Measurements from ENCODE around the gene HCLS1.
A peak's percentile ranks its signal among the peaks of the same experiment; 100 is the strongest.

The HCLS1 gene

GRCh38 chr3:121654493-121655385 lies 6.0 kb downstream of the HCLS1 start:
- TF ChIP-seq ZFX (IDR thresholded peaks at IDR 0.05; ENCODE audit: borderline replicate concordance) = no peak
- TF ChIP-seq, protein P1, sequence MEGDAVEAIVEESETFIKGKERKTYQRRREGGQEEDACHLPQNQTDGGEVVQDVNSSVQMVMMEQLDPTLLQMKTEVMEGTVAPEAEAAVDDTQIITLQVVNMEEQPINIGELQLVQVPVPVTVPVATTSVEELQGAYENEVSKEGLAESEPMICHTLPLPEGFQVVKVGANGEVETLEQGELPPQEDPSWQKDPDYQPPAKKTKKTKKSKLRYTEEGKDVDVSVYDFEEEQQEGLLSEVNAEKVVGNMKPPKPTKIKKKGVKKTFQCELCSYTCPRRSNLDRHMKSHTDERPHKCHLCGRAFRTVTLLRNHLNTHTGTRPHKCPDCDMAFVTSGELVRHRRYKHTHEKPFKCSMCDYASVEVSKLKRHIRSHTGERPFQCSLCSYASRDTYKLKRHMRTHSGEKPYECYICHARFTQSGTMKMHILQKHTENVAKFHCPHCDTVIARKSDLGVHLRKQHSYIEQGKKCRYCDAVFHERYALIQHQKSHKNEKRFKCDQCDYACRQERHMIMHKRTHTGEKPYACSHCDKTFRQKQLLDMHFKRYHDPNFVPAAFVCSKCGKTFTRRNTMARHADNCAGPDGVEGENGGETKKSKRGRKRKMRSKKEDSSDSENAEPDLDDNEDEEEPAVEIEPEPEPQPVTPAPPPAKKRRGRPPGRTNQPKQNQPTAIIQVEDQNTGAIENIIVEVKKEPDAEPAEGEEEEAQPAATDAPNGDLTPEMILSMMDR (IDR thresholded peaks at IDR 0.05) = no peak
- no peak overlapping the region for H3K27ac ChIP-seq

DNA sequence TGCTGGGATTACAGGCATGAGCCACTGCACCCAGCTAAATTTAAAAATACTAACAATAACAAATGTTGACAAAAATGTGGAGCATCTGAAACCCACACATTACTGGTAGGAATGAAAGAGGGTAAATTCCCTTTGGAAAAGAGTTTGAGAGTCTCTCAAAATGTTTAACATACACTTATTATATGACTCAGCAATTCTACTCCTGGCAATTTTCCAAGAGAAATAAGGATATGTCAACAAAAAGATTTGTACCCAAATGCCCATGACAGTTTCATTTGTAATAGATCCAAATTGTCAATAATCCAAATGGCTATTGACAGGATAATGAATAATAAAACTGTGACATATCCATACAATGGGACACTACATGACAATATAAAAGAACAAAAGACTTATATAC lies 9.0 kb downstream of the HCLS1 start:
- peak overlapping the region; percentile 8; the same call in 1 of the 2 replicates for H3K27ac ChIP-seq
- TF ChIP-seq, protein P1 (IDR thresholded peaks at IDR 0.05) = no peak
- no peak for TF ChIP-seq ZFX (IDR thresholded peaks at IDR 0.05; ENCODE audit: borderline replicate concordance)

DNA sequence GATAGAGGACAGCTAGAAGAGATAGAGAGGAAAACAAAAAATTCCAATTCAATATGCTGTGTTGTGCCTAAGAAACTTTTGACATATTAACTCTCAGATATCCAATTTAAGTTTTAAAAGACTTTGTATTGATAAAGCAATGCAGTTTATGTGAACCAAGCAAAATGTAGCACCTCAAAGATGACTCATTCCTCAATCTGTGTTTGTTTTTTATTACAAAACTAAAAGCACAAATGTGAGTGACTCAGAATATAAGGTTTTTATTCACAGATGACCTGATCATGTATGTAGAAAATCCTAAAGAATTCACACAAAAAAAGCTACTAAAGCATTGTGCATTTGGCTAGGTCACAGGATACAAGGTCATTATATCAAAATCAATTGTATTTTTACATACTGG lies 11.1 kb downstream of the HCLS1 start:
- no peak overlapping the region for H3K27ac ChIP-seq
- no peak for TF ChIP-seq ZFX (IDR thresholded peaks at IDR 0.05; ENCODE audit: borderline replicate concordance)
- TF ChIP-seq, protein P1 (IDR thresholded peaks at IDR 0.05) = no peak

DNA sequence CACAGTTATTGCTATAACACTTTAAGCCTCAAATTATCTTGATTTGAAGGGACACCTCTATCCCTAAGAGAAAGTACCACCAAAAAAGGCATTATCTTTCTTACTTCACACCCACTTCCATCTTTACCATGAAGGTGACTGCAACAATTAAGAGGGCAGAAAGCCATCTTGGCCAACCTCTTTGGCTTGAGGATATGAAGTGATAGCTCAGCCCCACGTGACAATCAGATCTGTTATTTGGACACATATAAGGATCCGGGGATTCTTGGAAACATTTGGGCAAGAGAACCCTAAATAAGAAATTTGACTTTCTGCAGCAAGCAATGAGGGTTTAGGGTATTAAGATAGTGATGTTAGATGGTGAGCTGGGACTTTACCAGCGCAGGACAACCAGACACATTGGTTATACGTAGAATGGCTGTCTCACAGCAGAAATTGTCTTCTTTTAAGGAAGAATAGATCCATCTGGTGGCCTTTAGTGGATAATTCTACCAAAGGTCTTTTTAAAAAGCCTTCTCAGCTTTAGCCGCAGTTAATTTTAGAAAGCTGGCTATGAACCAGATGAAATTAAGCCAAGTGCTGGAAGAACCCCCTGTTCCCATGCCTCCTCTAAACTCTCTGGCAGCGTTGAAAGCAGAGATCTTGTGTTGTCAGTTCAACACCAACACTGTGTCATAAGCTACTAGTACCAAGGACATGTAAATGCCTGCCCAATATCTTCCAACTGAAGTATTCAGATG lies 12.3 kb downstream of the HCLS1 start:
- no peak overlapping the region for H3K27ac ChIP-seq

GRCh38 chr3:121645054-121645453 lies 15.6 kb downstream of the HCLS1 start:
- TF ChIP-seq, protein P1 (IDR thresholded peaks at IDR 0.05) = no peak
- TF ChIP-seq ZFX (IDR thresholded peaks at IDR 0.05; ENCODE audit: borderline replicate concordance) = no peak
- H3K27ac ChIP-seq = no peak overlapping the region

More for the DNA sequence above, 12.3 kb downstream of the HCLS1 start:
- TF ChIP-seq, protein P1 (IDR thresholded peaks at IDR 0.05) = no peak
- TF ChIP-seq ZFX (IDR thresholded peaks at IDR 0.05; ENCODE audit: borderline replicate concordance) = no peak

DNA sequence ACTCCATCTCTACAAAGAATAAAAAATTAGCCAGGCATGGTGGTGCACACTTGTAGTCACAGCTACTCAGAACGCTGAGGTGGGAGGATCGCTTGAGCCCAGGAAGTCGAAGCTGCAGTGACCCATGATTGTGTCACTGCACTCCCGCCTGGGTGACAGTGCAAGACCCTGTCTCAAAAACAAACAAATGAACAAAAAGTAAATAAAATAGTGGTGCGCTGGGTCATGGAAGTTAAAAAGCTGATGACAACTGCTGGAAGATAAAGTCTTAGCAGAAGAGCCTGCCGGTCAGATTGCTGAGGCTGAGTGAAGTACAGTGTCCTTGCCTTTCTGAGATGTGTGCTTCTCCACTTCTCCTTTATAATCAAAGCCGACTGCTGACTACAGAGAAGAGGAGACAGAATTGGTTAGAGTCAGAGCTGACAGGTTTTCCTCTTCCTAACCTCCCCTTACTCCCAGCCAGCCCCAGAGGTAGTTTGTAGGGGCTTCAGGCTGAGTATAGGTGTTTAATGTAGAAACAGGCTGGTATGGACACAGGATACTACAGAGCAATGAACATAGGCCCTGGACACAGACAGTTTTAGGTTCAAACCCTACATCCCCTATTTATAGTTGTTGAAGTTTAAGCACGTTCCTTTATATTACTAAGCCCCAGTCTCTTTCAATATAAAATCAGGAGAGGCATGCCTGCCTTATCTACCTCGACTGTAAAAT lies 17.9 kb downstream of the HCLS1 start:
- no peak overlapping the region for H3K27ac ChIP-seq
- TF ChIP-seq, protein P1 (IDR thresholded peaks at IDR 0.05) = no peak
- TF ChIP-seq ZFX (IDR thresholded peaks at IDR 0.05; ENCODE audit: borderline replicate concordance) = no peak
